Adrenal gland (tissue), 5 donors: ENCODE measurements around the gene OR7A10.

Source experiments
- CTCF ChIP-seq, 6 experiments: fragments of 450-650 bp in 4 of 6; fragments of 200-600 bp in 2 of 6; sonication (generic) in 1 of 6; IDR thresholded peaks; 1 replicate in 5 of 6; 2 replicates in 1 of 6; pipeline versions ENCODE4 v1.5.1 to v1.8.0; 2016 to 2021; ENCODE audit warnings: antibody characterized with exemption in 6 of 6, mild to moderate bottlenecking in 2 of 6, moderate library complexity in 1 of 6
- POLR2A ChIP-seq, 2 donors: fragments of 450-650 bp; IDR thresholded peaks; one replicate each; pipeline ENCODE4 v1.6.1; 2017; ENCODE audit warnings: antibody characterized with exemption in 2 of 2, mild to moderate bottlenecking in 2 of 2, moderate library complexity in 1 of 2
- donor health status: DM: no; HTN: no; CAD: no.

DNA sequence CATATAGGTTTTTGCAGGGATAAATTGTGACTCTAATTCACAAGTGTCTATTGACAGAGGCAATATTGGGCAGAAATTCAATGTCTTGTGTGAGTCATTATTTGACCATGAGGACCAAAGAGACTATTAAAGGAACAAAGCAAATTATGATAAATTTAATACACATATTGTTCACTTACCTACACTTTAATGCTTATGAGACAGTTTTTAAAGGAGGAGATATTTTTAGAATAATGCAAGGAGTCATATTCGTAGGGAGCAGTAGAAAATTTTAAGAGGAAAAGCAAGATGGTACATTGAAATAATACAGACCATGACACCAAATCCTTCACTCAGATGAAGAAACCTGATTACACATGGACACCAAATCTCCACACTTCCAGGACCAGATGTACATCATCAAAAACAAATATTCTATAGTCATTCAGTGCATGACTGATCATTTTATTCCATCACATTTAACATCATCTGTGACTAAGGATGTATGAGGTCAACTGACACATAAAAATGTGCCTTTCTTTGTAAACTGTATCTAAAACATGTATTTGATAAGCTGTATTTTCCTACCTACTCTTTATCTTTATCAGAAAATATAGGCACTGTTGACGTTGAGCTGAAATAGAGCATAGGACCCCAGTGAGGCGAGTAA is 41.4 kb upstream of the OR7A10 start:
- no peak for TF ChIP-seq CTCF (IDR thresholded peaks at IDR 0.05)
- no peak for TF ChIP-seq POLR2A (IDR thresholded peaks at IDR 0.05)
